Spleen (tissue), 11 donors: ENCODE data around the gene PRKCA. TPM values are rescaled to one million over a fixed set of nuclear protein-coding genes. Genes with fewer than 3 reads are reported as not detected.

ENCODE experiments used
- DNase-seq: peaks from one replicate; pipeline ENCODE4 v3.0.0-alpha.2; 2020
- H3K27ac ChIP-seq, 8 donors: fragments of 200-600 bp; sonication (generic) in 7 of 8; 1 replicate in 4 of 8; 2 replicates in 4 of 8; pipeline versions ENCODE4 v1.5.0 to v1.8.0; 2016 to 2021; ENCODE audit warnings: inconsistent platforms in 4 of 8, mild to moderate bottlenecking in 4 of 8, moderate library complexity in 1 of 8
- H3K27me3 ChIP-seq, 7 donors: fragments of 200-600 bp; sonication (generic) in 6 of 7; replicated peaks in 1 of 7; 1 replicate in 4 of 7; 2 replicates in 3 of 7; pipeline versions ENCODE4 v1.5.0 to v1.8.0; 2016 to 2021; ENCODE audit warnings: inconsistent platforms in 3 of 7, mild to moderate bottlenecking in 1 of 7
- H3K36me3 ChIP-seq, 6 donors: fragments of 200-600 bp; sonication (generic) in 5 of 6; 1 replicate in 4 of 6; 2 replicates in 2 of 6; pipeline versions ENCODE4 v1.5.0 to v1.8.0; 2016 to 2021; ENCODE audit warnings: inconsistent platforms in 2 of 6
- H3K4me1 ChIP-seq, 6 donors: fragments of 200-600 bp; sonication (generic) in 5 of 6; 1 replicate in 3 of 6; 2 replicates in 3 of 6; pipeline versions ENCODE4 v1.5.0 to v1.8.0; 2016 to 2021; ENCODE audit warnings: inconsistent platforms in 3 of 6
- H3K4me3 ChIP-seq, 8 donors: fragments of 200-600 bp; sonication (generic) in 7 of 8; 1 replicate in 4 of 8; 2 replicates in 4 of 8; pipeline versions ENCODE4 v1.5.0 to v1.8.0; 2016 to 2021; ENCODE audit warnings: inconsistent platforms in 4 of 8, mild to moderate bottlenecking in 4 of 8, moderate library complexity in 2 of 8
- H3K9me3 ChIP-seq, 8 donors: fragments of 200-600 bp; sonication (generic) in 7 of 8; 1 replicate in 4 of 8; 2 replicates in 4 of 8; pipeline versions ENCODE4 v1.5.0 to v1.8.0; 2016 to 2021; ENCODE audit warnings: inconsistent platforms in 4 of 8
- POLR2A ChIP-seq, 3 donors: fragments of 450-650 bp; IDR thresholded peaks; one replicate each; pipeline ENCODE4 v1.5.1; 2017; ENCODE audit warnings: antibody characterized with exemption in 3 of 3, mild to moderate bottlenecking in 1 of 3
- POLR2AphosphoS5 ChIP-seq, 3 donors: sonication (generic); formaldehyde crosslinking; IDR thresholded peaks; one replicate each; pipeline ENCODE4 v1.5.1; 2017; ENCODE audit warnings: antibody characterized with exemption in 3 of 3
- WGBS, 5 donors: extraction: QIAGEN DNeasy Blood & Tissue Kit in 3 of 5; methylation state at CpG; one replicate each; pipeline versions ENCODE4 v1.1.5 to v1.1.7; 2013 to 2018; 5-methylcytosine and 5-hydroxymethylcytosine counted together
- intact Hi-C: fragments of 100-400 bp; cut with DNase I; formaldehyde crosslinking; loops from one replicate; pipeline ENCODE4 v1.15.0; 2023; ENCODE audit warnings: low total_unique reads
- polyA plus RNA-seq, 3 donors: library from polyadenylated mRNA; stranded (reverse); fragments of 200-250 nt; gene quantifications; one replicate each; pipeline ENCODE4 v1.2.1, GENCODE V29; 2013
- total RNA-seq, 7 donors: library from RNA; depleted of rRNA in 3 of 7; stranded (reverse); fragments of >200 nt in 3 of 7; fragmentation: NEBNext Ultra II Directional in 4 of 7; extraction: Animal tissue kit (Norgen Biotek cat#: 25700) in 4 of 7; gene quantifications; one replicate each; pipeline versions ENCODE4 v1.1.0 to v1.2.1, GENCODE V29; 2016 to 2021
- TF ChIP-seq, protein P1 (sequence below), 11 experiments: fragments of 200-600 bp in 7 of 11; fragments of 450-650 bp in 4 of 11; sonication (generic) in 4 of 11; IDR thresholded peaks in 8 of 11; conservative IDR thresholded peaks in 3 of 11; 1 replicate in 7 of 11; 2 replicates in 4 of 11; pipeline versions ENCODE4 v1.4.0 to v1.8.0; 2016 to 2021; ENCODE audit warnings: antibody characterized with exemption in 11 of 11, inconsistent platforms in 4 of 11, mild to moderate bottlenecking in 1 of 11
- donor health status: healthy with polysubstance abuse.
- donor health status: DM: no; HTN: no; CAD: no; lungs with moderate emphysema.
- donor health status: DM: no; HTN: no; CAD: no.
- donor health status: Bipolar disorder and iron deficiency.
- donor health status: healthy.
- donor health status: DM: no; HTN: no; CAD: no.
- donor health status: DM: yes; HTN: yes; CAD: no.

Gene PRKCA
- total and polyA plus RNA-seq, 10 donors = 1.7 to 59.7 (median 31.2) TPM

DNA sequence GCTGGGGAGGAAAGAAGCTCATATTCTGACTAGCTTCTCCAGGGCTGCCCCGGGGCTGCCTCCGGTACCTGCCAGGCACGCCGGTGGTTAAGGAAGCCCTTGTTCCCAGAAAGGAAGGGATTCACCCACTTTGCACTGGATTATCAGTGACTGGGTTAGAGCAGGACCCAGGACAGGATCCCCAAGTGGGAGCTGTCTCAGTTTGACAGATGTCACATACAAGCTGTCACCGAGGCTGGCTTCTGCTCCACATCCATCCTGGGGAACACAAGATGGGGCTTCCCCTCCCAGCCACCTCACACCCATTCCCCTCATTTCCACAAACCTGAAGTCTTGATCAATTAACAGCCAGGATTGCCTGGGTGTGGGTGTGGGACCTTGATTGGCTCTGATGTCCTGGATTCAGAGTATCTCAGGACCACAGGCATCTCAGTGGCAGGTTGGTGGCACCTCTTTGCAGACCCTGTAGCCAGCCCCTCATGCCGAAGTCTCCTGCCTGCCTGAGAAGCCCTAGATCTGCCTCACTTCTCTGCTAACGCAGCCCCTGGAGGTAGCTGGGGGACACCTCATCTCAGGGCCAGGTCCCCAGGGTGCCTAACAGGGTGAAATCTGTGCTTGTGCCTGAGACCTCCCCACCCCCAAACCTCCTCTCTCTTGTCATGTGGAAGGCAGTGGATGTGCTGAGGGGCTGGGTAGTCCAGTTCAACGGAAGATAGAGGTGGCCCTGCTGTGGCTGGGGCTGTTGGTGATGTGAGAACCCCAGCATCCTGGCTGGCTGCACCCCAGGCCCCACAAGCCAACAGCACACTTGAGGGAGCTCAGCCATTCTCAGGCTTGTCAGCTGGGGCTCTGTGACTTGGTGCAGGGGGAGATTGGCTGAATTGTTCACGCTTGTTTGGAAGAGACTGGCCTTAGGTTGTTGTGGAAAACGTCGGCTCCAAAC is 533.9 kb downstream of the PRKCA start:
- TF ChIP-seq POLR2A (IDR thresholded peaks at IDR 0.05) = no peak
- no peak for TF ChIP-seq POLR2AphosphoS5 (IDR thresholded peaks at IDR 0.05)
- TF ChIP-seq, protein P1, sequence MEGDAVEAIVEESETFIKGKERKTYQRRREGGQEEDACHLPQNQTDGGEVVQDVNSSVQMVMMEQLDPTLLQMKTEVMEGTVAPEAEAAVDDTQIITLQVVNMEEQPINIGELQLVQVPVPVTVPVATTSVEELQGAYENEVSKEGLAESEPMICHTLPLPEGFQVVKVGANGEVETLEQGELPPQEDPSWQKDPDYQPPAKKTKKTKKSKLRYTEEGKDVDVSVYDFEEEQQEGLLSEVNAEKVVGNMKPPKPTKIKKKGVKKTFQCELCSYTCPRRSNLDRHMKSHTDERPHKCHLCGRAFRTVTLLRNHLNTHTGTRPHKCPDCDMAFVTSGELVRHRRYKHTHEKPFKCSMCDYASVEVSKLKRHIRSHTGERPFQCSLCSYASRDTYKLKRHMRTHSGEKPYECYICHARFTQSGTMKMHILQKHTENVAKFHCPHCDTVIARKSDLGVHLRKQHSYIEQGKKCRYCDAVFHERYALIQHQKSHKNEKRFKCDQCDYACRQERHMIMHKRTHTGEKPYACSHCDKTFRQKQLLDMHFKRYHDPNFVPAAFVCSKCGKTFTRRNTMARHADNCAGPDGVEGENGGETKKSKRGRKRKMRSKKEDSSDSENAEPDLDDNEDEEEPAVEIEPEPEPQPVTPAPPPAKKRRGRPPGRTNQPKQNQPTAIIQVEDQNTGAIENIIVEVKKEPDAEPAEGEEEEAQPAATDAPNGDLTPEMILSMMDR (IDR thresholded peaks at IDR 0.05 in 8 of 11, conservative IDR thresholded peaks at IDR 0.05 in 3 of 11) = no peak
- Histone ChIP-seq H3K27me3 (peaks cover 0 to 87% (median 26%) of the 10 kb centered on the region in 7 donors), H3K27ac (no peak overlapping the region), H3K36me3 (no peaks in the 10 kb centered on the region), H3K4me1 (peaks cover 0 to 7% (median 0%) of the 10 kb centered on the region in 6 donors), H3K4me3 (no peak overlapping the region), H3K9me3 (no peaks in the 10 kb centered on the region)
- WGBS, 5 donors = 71 to 80% (median 76%) methylated on average over 10 to 11 of the region's 11 CpGs
- intact Hi-C loops = no loop called here
- DNase-seq = no peak

- no peaks in the 10 kb centered on the region for H3K36me3 ChIP-seq
- whole genome bisulfite sequencing, 5 donors = 56 to 88% (median 72%) methylated on average over 1 of the region's 1 CpG
- H3K4me3 ChIP-seq = no peak overlapping the region
- no peak overlapping the region for H3K27ac ChIP-seq
- TF ChIP-seq, protein P1 (IDR thresholded peaks at IDR 0.05 in 8 of 11, conservative IDR thresholded peaks at IDR 0.05 in 3 of 11) = no peak
- no peak for TF ChIP-seq POLR2AphosphoS5 (IDR thresholded peaks at IDR 0.05)
- no peak for TF ChIP-seq POLR2A (IDR thresholded peaks at IDR 0.05)
- peaks cover 0 to 7% (median 0%) of the 10 kb centered on the region in 6 donors for H3K4me1 ChIP-seq
- peaks cover 0 to 84% (median 26%) of the 10 kb centered on the region in 7 donors for H3K27me3 ChIP-seq
- intact Hi-C loops = no loop called here
- no peak for DNase-seq
- H3K9me3 ChIP-seq = no peaks in the 10 kb centered on the region
Measured at GRCh38 chr17:66837226-66837625, 534.8 kb downstream of the PRKCA start.

GRCh38 chr17:66837885-66838665 is 535.7 kb downstream of the PRKCA start:
- Histone ChIP-seq H3K27ac (no peak overlapping the region), H3K9me3 (no peaks in the 10 kb centered on the region), H3K4me3 (no peak overlapping the region), H3K27me3 (peaks cover 0 to 80% (median 26%) of the 10 kb centered on the region in 7 donors), H3K4me1 (peaks cover 0 to 7% (median 0%) of the 10 kb centered on the region in 6 donors), H3K36me3 (no peaks in the 10 kb centered on the region)
- DNase-seq = no peak
- 66 to 77% (median 76%) methylated on average over 11 of the region's 11 CpGs for WGBS, 5 donors
- intact Hi-C loops = no loop called here
- TF ChIP-seq POLR2A (IDR thresholded peaks at IDR 0.05) (no peak), POLR2AphosphoS5 (IDR thresholded peaks at IDR 0.05) (no peak)
- TF ChIP-seq, protein P1 (IDR thresholded peaks at IDR 0.05 in 8 of 11, conservative IDR thresholded peaks at IDR 0.05 in 3 of 11) = no peak
